HCT116 (cell line): ENCODE results near the gene MPIG6B. TPM values are rescaled to one million over a fixed set of nuclear protein-coding genes. Genes with fewer than 3 reads are reported as not detected.
A peak's percentile ranks its signal among the peaks of the same experiment; 100 is the strongest.

Experiments
- ATAC-seq: fragments of 200-7000 bp; cut with Tn5 transposase; 2 replicates; pipeline ENCODE4 v1.9.1; 2020; ENCODE audit warnings: mild to moderate bottlenecking, moderate library complexity
- BruUV-seq: library from RNA; stranded (reverse); fragments of 400-500 nt; replicated peaks from 2 replicates; lab custom pipeline; 2021; lab: Mats Ljungman, UMichigan
- CTCF ChIA-PET: fragments of 300-600 bp; sonication (Branson Sonifier 250); formaldehyde crosslinking; loops from one replicate; lab custom pipeline; 2021; ENCODE audit warnings: antibody characterized with exemption; lab: Charles Lee
- POLR2A ChIA-PET: fragments of 300-600, 350-600 bp; sonication (Branson Sonifier 250); formaldehyde crosslinking; loops from one replicate; lab custom pipeline; 2021; ENCODE audit warnings: antibody characterized with exemption; lab: Charles Lee
- RAD21 ChIA-PET, 2 experiments: fragments of 300-600 bp; sonication (Branson Sonifier 250); formaldehyde crosslinking; loops; one replicate each; lab custom pipeline; 2023; ENCODE audit warnings: low total read pairs in 2 of 2; ENCODE audit not compliant: uncharacterized antibody in 2 of 2, unreplicated experiment in 2 of 2, low non-redundant PET in 1 of 2; lab: Charles Lee
- DNase-seq: peaks from one replicate; pipeline ENCODE4 v3.0.0-alpha.2; 2010; ENCODE audit warnings: low read depth, low spot score
- H2AFZ ChIP-seq: fragments of 200-600 bp; shearing (Covaris generic), sonication (generic); 2 replicates; pipeline ENCODE4 v1.6.1; 2017; ENCODE audit warnings: low read depth, mixed run types, mixed read lengths, antibody characterized with exemption, low read length; ENCODE audit not compliant: poor library complexity, severe bottlenecking
- H3K27ac ChIP-seq: 2 replicates; pipeline ENCODE4 v1.5.1; 2012; ENCODE audit warnings: low read depth, low read length
- H3K27me3 ChIP-seq: fragments of 200-600 bp; sonication (generic); 2 replicates; pipeline ENCODE4 v1.6.1; 2016; ENCODE audit warnings: mixed run types, low read length, mixed read lengths; ENCODE audit not compliant: insufficient read depth
- H3K36me3 ChIP-seq, 2 experiments: fragments of 200-500 bp in 1 of 2; fragments of 200-600 bp in 1 of 2; sonication (Bioruptor generic) in 1 of 2; sonication (generic) in 1 of 2; 2 replicates each; pipeline versions ENCODE4 v1.5.1 to v1.6.1; 2014 to 2016; ENCODE audit warnings: low read length in 2 of 2, inconsistent platforms in 1 of 2, mixed read lengths in 1 of 2, mixed run types in 1 of 2; ENCODE audit not compliant: insufficient read depth in 2 of 2, control insufficient read depth in 1 of 2
- H3K4me1 ChIP-seq, 2 experiments: fragments of 200-600 bp in 1 of 2; sonication (generic) in 1 of 2; 2 replicates each; pipeline versions ENCODE4 v1.5.1 to v1.6.1; 2012 to 2017; ENCODE audit warnings: low read length in 2 of 2, inconsistent platforms in 1 of 2, mild to moderate bottlenecking in 1 of 2, mixed read lengths in 1 of 2, mixed run types in 1 of 2, moderate library complexity in 1 of 2; ENCODE audit not compliant: insufficient read depth in 2 of 2, control insufficient read depth in 1 of 2
- H3K4me2 ChIP-seq: fragments of 200-600 bp; sonication (generic); 2 replicates; pipeline ENCODE4 v1.6.1; 2017; ENCODE audit warnings: mixed run types, low read length, mixed read lengths
- H3K4me3 ChIP-seq, 2 experiments: fragments of 200-600 bp in 1 of 2; sonication (generic) in 1 of 2; replicated peaks in 1 of 2; 2 replicates each; pipeline ENCODE4 v1.5.1; 2011 to 2016; ENCODE audit warnings: low read length in 2 of 2, control low read depth in 1 of 2, low read depth in 1 of 2, mild to moderate bottlenecking in 1 of 2, mixed read lengths in 1 of 2, mixed run types in 1 of 2
- H3K79me2 ChIP-seq: fragments of 200-600 bp; sonication (generic); 2 replicates; pipeline ENCODE4 v1.6.1; 2017; ENCODE audit warnings: mild to moderate bottlenecking, mixed run types, low read length, moderate library complexity, mixed read lengths; ENCODE audit not compliant: insufficient read depth
- H3K9ac ChIP-seq: fragments of 200-600 bp; sonication (generic); 2 replicates; pipeline ENCODE4 v1.6.1; 2016; ENCODE audit warnings: low read length, mixed read lengths
- H3K9me2 ChIP-seq: fragments of 200-600 bp; sonication (generic), shearing (Covaris generic); 2 replicates; pipeline ENCODE4 v1.6.1; 2017; ENCODE audit warnings: mixed run types, mild to moderate bottlenecking, moderate library complexity; ENCODE audit not compliant: insufficient read depth
- H3K9me3 ChIP-seq, 2 experiments: fragments of 200-500 bp in 1 of 2; fragments of 200-600 bp in 1 of 2; sonication (Bioruptor generic) in 1 of 2; sonication (generic) in 1 of 2; 2 replicates each; pipeline ENCODE4 v1.6.1; 2014 to 2017; ENCODE audit warnings: low read length in 2 of 2, mixed read lengths in 2 of 2, inconsistent platforms in 1 of 2, low read depth in 1 of 2, mild to moderate bottlenecking in 1 of 2, mixed run types in 1 of 2, moderate library complexity in 1 of 2; ENCODE audit not compliant: control insufficient read depth in 1 of 2, insufficient read depth in 1 of 2
- H4K20me1 ChIP-seq: fragments of 200-600 bp; sonication (generic), shearing (Covaris generic); 2 replicates; pipeline ENCODE4 v1.6.1; 2017; ENCODE audit warnings: mixed run types, mild to moderate bottlenecking, moderate library complexity; ENCODE audit not compliant: insufficient read depth
- CEBPB ChIP-seq: IDR thresholded peaks from 2 replicates; pipeline ENCODE4 v1.6.1; 2012; ENCODE audit warnings: low read depth
- CTCF ChIP-seq, 3 experiments: fragments of 200-600 bp in 1 of 3; sonication (generic) in 1 of 3; IDR thresholded peaks in 2 of 3; conservative IDR thresholded peaks in 1 of 3; 2 replicates each; pipeline ENCODE4 v1.5.1; 2012 to 2017; ENCODE audit warnings: low read depth in 2 of 3, low read length in 2 of 3, antibody characterized with exemption in 1 of 3, borderline replicate concordance in 1 of 3, control low read depth in 1 of 3, mild to moderate bottlenecking in 1 of 3, mixed read lengths in 1 of 3, mixed run types in 1 of 3, moderate library complexity in 1 of 3; ENCODE audit not compliant: insufficient read depth in 1 of 3
- EZH2 ChIP-seq: fragments of 200-600 bp; sonication (generic); IDR thresholded peaks from 2 replicates; pipeline ENCODE4 v1.6.1; 2017; ENCODE audit warnings: antibody characterized with exemption, mixed run types
- FOSL1 ChIP-seq: IDR thresholded peaks from 2 replicates; pipeline ENCODE4 v1.6.1; 2012; ENCODE audit warnings: low read depth
- MAX ChIP-seq: IDR thresholded peaks from 2 replicates; pipeline ENCODE4 v1.6.1; 2012
- POLR2A ChIP-seq: IDR thresholded peaks from 2 replicates; pipeline ENCODE4 v1.7.0; 2011; ENCODE audit warnings: borderline replicate concordance; ENCODE audit not compliant: insufficient read depth, insufficient read length; ENCODE audit errors: extremely low read depth
- POLR2AphosphoS5 ChIP-seq: IDR thresholded peaks from 2 replicates; pipeline ENCODE4 v1.6.1; 2011; ENCODE audit warnings: mild to moderate bottlenecking, low read depth, low read length, moderate library complexity
- RAD21 ChIP-seq: IDR thresholded peaks from 2 replicates; pipeline ENCODE4 v1.6.1; 2012; ENCODE audit warnings: low read depth, mild to moderate bottlenecking
- REST ChIP-seq: IDR thresholded peaks from 2 replicates; pipeline ENCODE4 v1.6.1; 2012; ENCODE audit warnings: low read depth
- SP1 ChIP-seq: IDR thresholded peaks from 2 replicates; pipeline ENCODE4 v1.6.1; 2012; ENCODE audit warnings: low read depth
- SRF ChIP-seq: IDR thresholded peaks from 2 replicates; pipeline ENCODE4 v1.6.1; 2012; ENCODE audit warnings: low read depth
- TCF7L2 ChIP-seq: IDR thresholded peaks from 2 replicates; pipeline ENCODE4 v1.7.0; 2011; ENCODE audit warnings: borderline replicate concordance, inconsistent platforms; ENCODE audit not compliant: insufficient read depth, insufficient read length; ENCODE audit errors: extremely low read depth
- YY1 ChIP-seq: IDR thresholded peaks from 2 replicates; pipeline ENCODE4 v1.6.1; 2011; ENCODE audit warnings: low read length, low read depth, moderate library complexity, mild to moderate bottlenecking; ENCODE audit not compliant: insufficient replicate concordance; ENCODE audit errors: extremely low read depth
- ZNF274 ChIP-seq: fragments of 200-500 bp; sonication (Bioruptor generic); IDR thresholded peaks from 2 replicates; pipeline ENCODE4 v1.6.1; 2014; ENCODE audit warnings: mild to moderate bottlenecking, low read depth, low read length, inconsistent platforms
- intact Hi-C: fragments of 100-400 bp; cut with micrococcal nuclease; formaldehyde crosslinking; loops from 2 replicates; pipeline ENCODE4 v1.10.0; 2022
- total RNA-seq: library from RNA; stranded (reverse); gene quantifications from one replicate; pipeline ENCODE4 v1.2.1, GENCODE V29; 2021; ENCODE audit not compliant: unreplicated experiment

Gene MPIG6B
- total RNA-seq, 1 experiment from 2014 or later: 0.42 TPM

- TF ChIP-seq SP1: no peak
- TF ChIP-seq YY1: no peak
- no peak for TF ChIP-seq RAD21
- no peak; the same call in 1 of the 2 replicates for TF ChIP-seq POLR2AphosphoS5
- no peak for TF ChIP-seq MAX
- TF ChIP-seq CTCF (IDR thresholded peaks at IDR 0.05 in 2 of 3, conservative IDR thresholded peaks at IDR 0.05 in 1 of 3; ENCODE audit: borderline replicate concordance in 1 of 3, insufficient read depth in 1 of 3, low read depth in 2 of 3, low read length in 2 of 3): no peak
- no peak for TF ChIP-seq SRF
- TF ChIP-seq EZH2: no peak
- no peak for TF ChIP-seq TCF7L2
- TF ChIP-seq, all 23 proteins: peak for 0
Measured at GRCh38 chr6:31762878-31763618, 39.9 kb downstream of the MPIG6B start (continued).

GRCh38 chr6:31763619-31763940 is 40.4 kb downstream of the MPIG6B start:
- intact Hi-C loops: no loop called here
- peaks cover 7 to 18% of the 10 kb centered on the region in 2 experiments; a peak in 3 of 4 replicates for H3K4me1 ChIP-seq
- H3K27me3 ChIP-seq: no peaks in the 10 kb centered on the region
- no peak overlapping the region for H2AFZ ChIP-seq
- BruUV-seq: no TSS peak
- TF ChIP-seq SRF (no peak), CEBPB (no peak), RAD21 (peak; percentile 25; the same call in 1 of the 2 replicates), FOSL1 (no peak), ZNF274 (no peak), POLR2A (no peak), REST (no peak)
- H3K36me3 ChIP-seq: peaks cover 3 to 27% of the 10 kb centered on the region in 2 experiments; a peak in 2 of 4 replicates
- H3K4me3 ChIP-seq: no peak overlapping the region
- no peaks in the 10 kb centered on the region for H4K20me1 ChIP-seq
- ATAC-seq (peak; percentile 72), DNase-seq (no peak)
- H3K9me2 ChIP-seq: no peaks in the 10 kb centered on the region
- no peak overlapping the region for H3K9ac ChIP-seq
- H3K27ac ChIP-seq: peak overlapping the region; percentile 1; the same call in 1 of the 2 replicates
- ChIA-PET RAD21 (no interaction called here), POLR2A (no interaction called here), CTCF (no interaction called here)
- H3K4me2 ChIP-seq: peak overlapping the region; percentile 39
- H3K79me2 ChIP-seq: no peaks in the 10 kb centered on the region
- no peaks in the 10 kb centered on the region for H3K9me3 ChIP-seq
